ENCODE measurements around the gene GFOD1.

Gene GFOD1

GRCh38 chr6:13402711-13403110, 84.7 kb downstream of the GFOD1 start:
- in situ Hi-C loops (cut with MboI; ENCODE audit: low sequenced_read_pairs, unreplicated experiment) = no loop called here
- TF ChIP-seq CTCF (IDR thresholded peaks at IDR 0.05; ENCODE audit: borderline replicate concordance, control extremely low read depth, extremely low read depth, insufficient read depth, missing control alignments) = no peak
- no peak for DNase-seq (ENCODE audit: low spot score)

GRCh38 chr6:13400772-13401171, 86.6 kb downstream of the GFOD1 start:
- no peak for TF ChIP-seq CTCF (IDR thresholded peaks at IDR 0.05; ENCODE audit: borderline replicate concordance, control extremely low read depth, extremely low read depth, insufficient read depth, missing control alignments)
- peak; percentile 51 for DNase-seq (ENCODE audit: low spot score)
- in situ Hi-C loops (cut with MboI; ENCODE audit: low sequenced_read_pairs, unreplicated experiment) = no loop called here

- in situ Hi-C loops (cut with MboI; ENCODE audit: low sequenced_read_pairs, unreplicated experiment) = no loop called here
- TF ChIP-seq CTCF (IDR thresholded peaks at IDR 0.05; ENCODE audit: borderline replicate concordance, control extremely low read depth, extremely low read depth, insufficient read depth, missing control alignments) = no peak
- no peak for DNase-seq (ENCODE audit: low spot score)
Observed at GRCh38 chr6:13398421-13398994, 88.9 kb downstream of the GFOD1 start.

- no peak for DNase-seq (ENCODE audit: low spot score)
- TF ChIP-seq CTCF (IDR thresholded peaks at IDR 0.05; ENCODE audit: borderline replicate concordance, control extremely low read depth, extremely low read depth, insufficient read depth, missing control alignments) = no peak
- in situ Hi-C loops (cut with MboI; ENCODE audit: low sequenced_read_pairs, unreplicated experiment) = no loop called here
Observed at GRCh38 chr6:13398069-13398381, 89.4 kb downstream of the GFOD1 start.

GRCh38 chr6:13397359-13398068, 89.9 kb downstream of the GFOD1 start:
- no peak for TF ChIP-seq CTCF (IDR thresholded peaks at IDR 0.05; ENCODE audit: borderline replicate concordance, control extremely low read depth, extremely low read depth, insufficient read depth, missing control alignments)
- in situ Hi-C loops (cut with MboI; ENCODE audit: low sequenced_read_pairs, unreplicated experiment) = no loop called here
- DNase-seq (ENCODE audit: low spot score) = peak; percentile 73

- DNase-seq (ENCODE audit: low spot score) = no peak
Observed at GRCh38 chr6:13396241-13396792, 91.1 kb downstream of the GFOD1 start.

More at GRCh38 chr6:13396241-13396792, 91.1 kb downstream of the GFOD1 start:
- in situ Hi-C loops (cut with MboI; ENCODE audit: low sequenced_read_pairs, unreplicated experiment) = no loop called here
- TF ChIP-seq CTCF (IDR thresholded peaks at IDR 0.05; ENCODE audit: borderline replicate concordance, control extremely low read depth, extremely low read depth, insufficient read depth, missing control alignments) = no peak
